HUDEP-2 (cell line): ENCODE measurements around the gene HHIP.

Experiments used
- DNase-seq, 76 experiments: peaks; one replicate each; lab custom pipeline; 2025; ENCODE audit not compliant: unreplicated experiment in 76 of 76; lab: John Stamatoyannopoulos, UW

The HHIP gene

GRCh38 chr4:144701683-144702233 is 55.8 kb downstream of the HHIP start:
- no peak for DNase-seq

GRCh38 chr4:144703494-144703893 is 57.5 kb downstream of the HHIP start:
- no peak for DNase-seq

GRCh38 chr4:144705601-144706590 is 59.9 kb downstream of the HHIP start:
- no peak for DNase-seq

DNA sequence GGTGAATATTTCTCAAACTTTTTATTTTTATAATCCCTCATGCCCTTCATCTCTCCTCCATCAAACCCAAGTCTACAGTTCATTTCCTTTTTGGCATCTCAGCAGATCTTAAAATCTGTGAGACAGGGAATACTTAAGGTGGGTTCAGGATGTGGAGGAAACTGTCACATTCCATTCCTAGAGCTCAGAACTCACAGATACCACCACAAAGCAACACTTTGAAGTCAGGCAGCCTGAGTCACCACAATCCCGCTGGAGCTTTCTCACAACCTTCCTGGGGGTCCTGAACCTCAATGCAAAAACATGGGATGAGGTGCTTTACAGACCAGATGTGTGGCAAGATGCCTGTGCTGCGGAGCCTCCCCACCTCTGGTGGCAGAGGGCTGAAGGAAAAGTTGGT is 63.2 kb downstream of the HHIP start:
- peak in 1 of 76 experiments; percentile 0 for DNase-seq

DNA sequence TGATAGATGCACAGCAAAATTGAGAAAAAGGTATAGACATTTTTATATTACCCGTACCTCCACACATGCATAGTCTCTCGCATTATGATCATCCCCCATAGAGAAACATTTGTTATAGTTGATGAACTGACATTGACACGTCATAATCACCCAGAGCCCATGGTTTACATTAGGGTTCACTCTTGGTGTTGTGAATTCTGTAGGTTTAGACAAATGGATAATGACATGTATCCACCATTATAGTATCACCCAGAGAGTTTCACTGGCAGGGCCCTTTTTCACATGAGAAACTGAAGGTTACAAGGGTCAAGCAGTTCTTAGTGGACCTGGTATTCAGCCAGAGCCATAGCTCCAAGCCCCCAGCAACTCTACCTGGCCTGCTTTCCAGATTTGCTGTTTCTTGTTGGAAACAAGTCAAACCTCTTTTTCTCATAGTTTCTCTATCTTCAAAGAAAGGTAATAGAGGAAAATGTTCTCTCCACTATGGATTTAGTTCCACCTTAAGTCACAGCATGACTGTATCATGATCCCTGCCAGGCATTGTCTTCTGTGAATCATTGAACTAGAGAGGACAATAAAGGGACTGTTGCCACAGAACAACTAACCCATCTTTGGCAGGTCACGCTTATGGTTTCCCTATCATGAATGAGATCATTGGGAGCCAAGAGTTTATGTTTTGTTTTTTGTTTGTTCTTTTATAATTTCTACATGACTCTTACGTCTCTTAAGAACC is 64.0 kb downstream of the HHIP start:
- no peak for DNase-seq

DNA sequence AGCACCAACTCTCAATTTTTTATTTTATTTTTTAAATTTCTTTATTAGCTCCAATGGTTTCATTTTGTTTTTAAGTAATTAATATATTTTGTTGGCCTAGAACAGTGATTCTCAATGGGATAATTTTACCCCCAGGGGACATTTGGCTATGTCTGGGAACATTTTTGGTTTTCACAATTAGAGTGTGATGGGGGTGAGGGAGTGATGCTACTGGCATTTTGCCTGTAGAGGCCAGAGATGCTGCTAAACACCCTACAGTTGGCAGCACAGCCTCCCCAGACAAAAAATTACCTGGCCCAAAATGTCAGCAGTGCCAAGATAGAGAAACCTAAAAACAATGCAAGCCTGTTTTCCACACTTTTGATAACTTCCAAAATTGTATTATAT is 64.6 kb downstream of the HHIP start:
- no peak for DNase-seq

- DNase-seq: no peak
Measured at GRCh38 chr4:144711700-144712456, 65.9 kb downstream of the HHIP start.

DNA sequence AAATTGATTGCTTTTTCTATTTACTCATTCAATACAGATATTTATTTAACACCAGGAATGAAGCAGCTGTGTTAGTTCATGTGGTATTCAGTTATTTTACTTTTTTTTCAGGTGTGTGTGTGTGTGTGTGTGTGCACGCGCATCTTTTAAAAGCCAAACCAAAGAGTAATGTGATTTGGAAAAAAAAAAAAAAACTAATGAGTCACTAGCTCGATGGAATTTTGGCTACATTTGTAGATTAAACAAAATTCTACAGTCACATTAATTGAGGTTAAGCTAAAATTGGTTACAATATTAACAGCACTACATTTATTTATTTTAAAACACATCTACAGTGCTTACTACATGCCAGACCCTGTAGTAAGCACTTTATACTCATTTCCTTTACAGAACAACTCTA is 66.8 kb downstream of the HHIP start:
- DNase-seq: no peak

- DNase-seq: no peak
Measured at GRCh38 chr4:144714166-144714565, 68.2 kb downstream of the HHIP start.

- DNase-seq: no peak
Measured at GRCh38 chr4:144715230-144715629, 69.3 kb downstream of the HHIP start.

- no peak for DNase-seq
Measured at GRCh38 chr4:144716778-144717177, 70.8 kb downstream of the HHIP start.

DNA sequence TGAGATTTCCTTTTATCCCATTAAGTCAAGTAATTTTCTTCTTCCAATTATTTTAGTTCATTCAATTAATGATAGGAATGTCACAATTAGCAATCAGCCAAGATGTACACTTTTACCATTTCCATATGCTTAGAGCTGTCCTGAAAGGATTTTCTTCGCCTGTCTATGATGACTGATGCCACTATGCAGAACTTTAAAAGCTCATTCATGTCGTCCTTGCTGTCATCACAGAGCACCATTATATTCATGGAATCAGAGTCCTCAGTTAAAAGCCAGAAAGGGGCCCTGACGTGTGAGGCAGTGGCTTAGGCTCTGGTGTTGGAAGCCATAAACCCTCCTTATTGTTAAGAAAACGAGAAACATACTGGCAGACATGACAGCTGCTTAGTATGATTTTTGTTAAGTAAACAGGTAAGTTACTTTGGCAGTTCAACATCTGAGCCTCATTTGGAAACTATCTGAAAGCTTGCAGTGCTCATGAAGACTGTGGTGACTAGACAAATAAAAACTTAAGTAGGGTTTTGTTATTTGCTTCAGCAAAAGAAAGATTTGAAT is 73.1 kb downstream of the HHIP start:
- no peak for DNase-seq

DNA sequence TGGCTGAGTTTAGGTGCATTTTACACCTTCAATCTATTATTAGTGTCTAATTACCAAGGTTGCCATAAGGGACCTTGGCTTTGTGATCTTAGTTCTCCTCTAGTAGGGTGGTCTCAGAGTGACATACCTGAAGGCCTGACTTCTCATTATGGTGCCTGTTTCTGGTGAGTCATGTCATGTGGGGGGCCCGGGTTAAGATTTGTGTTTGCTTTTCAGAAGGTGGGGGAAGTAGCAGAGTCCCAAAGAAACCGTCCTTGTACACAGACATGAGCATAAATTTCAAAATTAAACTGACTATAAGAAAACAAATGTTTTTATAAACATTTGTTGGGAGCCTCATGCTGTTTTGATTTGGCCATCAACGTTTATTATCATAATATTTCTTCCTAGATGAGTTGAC is 74.5 kb downstream of the HHIP start:
- DNase-seq: no peak

DNA sequence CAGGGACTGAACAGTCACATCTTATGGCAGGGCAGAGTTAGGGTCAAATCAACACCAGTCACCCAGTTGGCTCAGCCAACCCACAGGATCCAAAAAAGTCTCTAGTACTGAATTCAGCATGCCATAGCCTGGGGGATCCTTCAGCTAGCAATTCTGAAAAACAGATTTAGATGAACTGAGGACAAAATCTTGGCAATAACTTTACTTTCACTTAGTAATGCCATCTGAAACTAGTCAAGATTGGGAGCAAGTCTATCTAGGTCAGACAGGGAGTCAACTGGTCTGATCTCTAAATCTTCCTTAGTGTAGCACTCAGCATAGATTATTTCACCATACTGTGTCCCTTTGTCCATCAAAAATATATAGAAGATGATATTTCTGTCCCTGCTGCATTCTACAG is 76.0 kb downstream of the HHIP start:
- DNase-seq: no peak

GRCh38 chr4:144723471-144723870 is 77.5 kb downstream of the HHIP start:
- DNase-seq: no peak

DNA sequence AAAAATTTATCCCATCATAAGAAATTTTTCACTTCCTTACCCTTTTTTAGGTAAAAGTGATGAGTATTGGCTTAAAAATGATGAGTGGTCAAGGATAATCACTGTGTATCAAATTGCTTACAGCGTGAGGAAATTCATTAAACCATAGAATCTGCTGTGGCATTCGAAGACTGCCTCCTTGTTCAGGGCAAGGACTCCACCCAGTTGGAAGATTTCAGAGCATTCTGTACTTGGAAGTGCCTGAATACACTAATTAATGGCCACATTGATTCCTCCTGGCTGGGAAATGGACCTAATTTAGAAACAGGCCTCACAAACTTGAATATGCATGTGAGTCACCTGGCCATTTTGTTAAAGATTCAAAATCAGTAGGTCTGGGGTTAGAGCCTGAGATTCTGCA is 83.2 kb downstream of the HHIP start:
- DNase-seq: no peak

DNA sequence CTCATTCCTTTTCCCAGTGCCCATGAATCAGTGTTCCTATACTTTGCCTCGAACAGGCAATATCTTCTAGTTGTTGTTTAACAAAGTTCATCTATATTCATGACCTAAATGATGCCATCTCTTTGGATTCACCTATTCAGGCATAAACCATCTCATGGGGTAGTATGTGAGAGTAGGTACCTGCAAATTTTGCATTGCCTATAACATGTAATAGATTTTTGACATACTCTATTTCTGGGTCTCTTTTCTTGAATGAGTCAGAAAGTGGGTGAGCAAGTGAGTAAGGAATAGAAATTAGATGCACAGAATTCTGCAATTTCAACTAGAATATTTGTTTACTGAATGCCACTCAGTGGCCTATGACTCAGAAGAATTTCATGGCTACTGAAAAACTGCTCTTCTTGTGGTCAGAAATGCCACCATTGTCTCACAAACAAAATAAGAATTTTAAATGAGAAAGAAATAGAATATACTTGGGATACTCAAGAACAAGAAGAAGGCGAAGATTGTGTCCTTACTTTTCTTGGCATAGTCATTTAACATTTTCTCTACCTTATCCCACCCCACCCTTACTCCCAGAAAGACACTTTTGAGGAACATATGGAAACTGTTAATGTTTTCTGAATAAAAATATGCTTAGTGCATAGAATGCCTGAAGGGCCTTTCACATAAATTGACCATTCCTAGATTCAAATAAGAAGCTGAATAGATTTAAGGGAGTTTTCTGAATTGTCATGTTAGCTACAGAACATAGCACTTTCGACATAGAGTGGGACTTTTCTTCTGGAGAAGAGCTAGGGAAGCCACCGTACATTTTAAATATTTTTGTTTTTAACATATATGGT is 86.8 kb downstream of the HHIP start:
- DNase-seq: no peak

DNA sequence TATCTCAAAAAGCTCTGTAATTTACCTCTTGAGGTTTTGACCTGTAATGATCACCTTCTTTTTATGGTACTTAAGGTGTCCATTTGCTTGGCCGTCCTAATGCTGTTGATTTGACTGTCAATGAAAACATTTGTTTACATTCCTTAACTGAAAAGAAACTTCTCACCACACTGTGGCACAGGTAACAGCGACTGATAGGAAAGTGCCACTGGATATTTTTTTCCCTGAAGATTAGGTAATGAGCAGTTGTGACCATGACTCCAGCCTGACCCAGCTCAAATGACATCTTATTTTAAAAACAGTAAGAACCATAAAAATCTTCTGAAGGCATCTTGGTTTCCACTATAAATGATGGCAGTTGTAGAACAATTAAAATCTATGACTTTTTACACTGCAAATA is 87.6 kb downstream of the HHIP start:
- DNase-seq: no peak

DNA sequence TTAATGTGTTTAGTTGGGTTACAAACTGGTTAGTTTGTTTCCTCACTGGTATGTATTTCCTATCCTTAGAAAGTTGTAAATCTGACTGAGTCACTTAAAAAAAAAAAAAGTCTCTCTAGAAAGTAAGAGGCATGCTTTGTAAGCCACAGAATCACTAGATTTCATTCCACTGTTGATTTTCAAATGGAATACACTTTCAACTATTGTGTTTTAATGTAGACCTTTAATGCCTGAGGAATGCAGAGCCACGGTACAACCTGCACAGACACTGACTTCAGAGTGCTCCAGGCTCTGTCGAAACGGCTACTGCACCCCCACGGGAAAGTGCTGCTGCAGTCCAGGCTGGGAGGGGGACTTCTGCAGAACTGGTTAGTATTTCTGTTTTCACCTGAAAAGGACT is 88.6 kb downstream of the HHIP start:
- no peak for DNase-seq

- no peak for DNase-seq
Measured at GRCh38 chr4:144738649-144739048, 92.7 kb downstream of the HHIP start.
